Lung (tissue), 12 donors: ENCODE measurements around the gene HNMT. TPM values are rescaled to one million over a fixed set of nuclear protein-coding genes. Genes with fewer than 3 reads are reported as not detected.

ENCODE experiments used
- ATAC-seq: fragments of 200-7000 bp; cut with Tn5 transposase; one replicate; pipeline ENCODE4 v1.9.1; 2020; ENCODE audit warnings: moderate number of reproducible peaks; ENCODE audit not compliant: insufficient read depth, low FRiP score
- DNase-seq, 3 donors: peaks; one replicate each; pipeline ENCODE4 v3.0.0-alpha.2; 2013 to 2017
- H3K27ac ChIP-seq, 2 donors: one replicate each; pipeline ENCODE4 v1.5.1; 2013; ENCODE audit warnings: mild to moderate bottlenecking in 2 of 2, moderate library complexity in 2 of 2, control low read depth in 1 of 2, inconsistent platforms in 1 of 2, low read depth in 1 of 2, low read length in 1 of 2
- H3K27me3 ChIP-seq, 3 donors: one replicate each; pipeline ENCODE4 v1.5.1; 2013; ENCODE audit warnings: low read length in 2 of 3; ENCODE audit not compliant: control insufficient read depth in 3 of 3, insufficient read depth in 3 of 3
- H3K36me3 ChIP-seq, 4 donors: one replicate each; pipeline ENCODE4 v1.5.1; 2013; ENCODE audit warnings: low read length in 4 of 4, mild to moderate bottlenecking in 1 of 4, moderate library complexity in 1 of 4; ENCODE audit not compliant: control insufficient read depth in 4 of 4, insufficient read depth in 4 of 4
- H3K4me1 ChIP-seq, 5 donors: one replicate each; pipeline ENCODE4 v1.5.1; 2013; ENCODE audit warnings: low read length in 5 of 5, mild to moderate bottlenecking in 2 of 5, moderate library complexity in 1 of 5; ENCODE audit not compliant: control insufficient read depth in 5 of 5, insufficient read depth in 5 of 5
- H3K4me3 ChIP-seq: one replicate; pipeline ENCODE4 v1.5.1; 2013; ENCODE audit warnings: mild to moderate bottlenecking, control low read depth, moderate library complexity
- H3K9ac ChIP-seq, 2 donors: one replicate each; pipeline ENCODE4 v1.5.1; 2013; ENCODE audit warnings: low read length in 2 of 2, control low read depth in 1 of 2; ENCODE audit not compliant: insufficient read depth in 1 of 2
- H3K9me3 ChIP-seq, 4 donors: one replicate each; pipeline ENCODE4 v1.5.1; 2013; ENCODE audit warnings: low read length in 3 of 4, mild to moderate bottlenecking in 1 of 4, moderate library complexity in 1 of 4; ENCODE audit not compliant: control insufficient read depth in 4 of 4, insufficient read depth in 3 of 4
- WGBS, 2 donors: extraction: QIAGEN DNeasy Blood & Tissue Kit; methylation state at CpG; one replicate each; pipeline ENCODE4 v1.1.7; 2013; 5-methylcytosine and 5-hydroxymethylcytosine counted together
- polyA plus RNA-seq, 2 donors: library from polyadenylated mRNA; stranded (reverse); fragments of 200-250 nt; gene quantifications; one replicate each; pipeline ENCODE4 v1.2.1, GENCODE V29; 2013
- total RNA-seq, 2 donors: library from RNA; depleted of rRNA in 1 of 2; stranded (reverse); fragments of >200 nt in 1 of 2; gene quantifications; one replicate each; pipeline ENCODE4 v1.2.1, GENCODE V29; 2014 to 2021
- TF ChIP-seq, protein P1 (sequence below): IDR thresholded peaks from 2 replicates; pipeline ENCODE4 v1.5.1; 2012; ENCODE audit warnings: mild to moderate bottlenecking; ENCODE audit errors: control extremely low read depth, extremely low read depth
- donor health status: control.
- donor health status: control.
- donor health status: Bipolar disorder and iron deficiency.
- donor health status: healthy.
- donor health status: DM: yes; HTN: yes; CAD: no.

HNMT gene
- total and polyA plus RNA-seq, 4 donors, result 45.9 to 135 (median 77.0) TPM

DNA sequence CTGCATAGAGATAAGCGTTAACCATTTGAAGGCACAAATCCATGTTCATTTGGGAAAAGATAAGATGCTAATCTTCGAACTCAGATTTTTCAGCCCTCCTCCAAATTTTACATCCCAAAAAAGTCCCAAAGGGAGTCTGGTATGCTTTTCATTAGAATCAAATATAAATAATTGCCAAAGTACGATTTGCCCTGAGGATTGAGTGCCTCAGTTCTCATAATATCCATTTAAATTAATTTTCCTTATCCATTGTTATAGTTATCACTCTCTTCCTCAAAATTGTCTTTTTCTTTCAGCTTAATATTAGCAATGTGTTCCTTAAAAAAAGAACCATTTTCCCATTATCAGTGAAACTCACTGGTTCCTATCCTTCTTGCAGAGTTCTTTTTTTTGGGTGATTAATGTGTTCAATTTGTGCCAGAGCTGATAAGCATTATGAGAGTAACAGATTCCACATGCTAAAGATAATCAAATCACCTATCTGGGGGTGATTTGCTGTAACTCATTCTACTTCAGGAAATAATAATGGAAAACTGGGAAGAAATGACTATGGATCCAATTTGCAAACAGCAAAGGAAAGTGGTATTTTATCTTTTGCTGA lies 686 bp downstream of the HNMT start:
- no peaks in the 10 kb centered on the region for H3K9me3 ChIP-seq
- peaks cover 0 to 46% (median 12%) of the 10 kb centered on the region in 5 donors for H3K4me1 ChIP-seq
- WGBS, 2 donors, result 40 to 66% methylated on average over 3 of the region's 3 CpGs
- H3K36me3 ChIP-seq, result peaks cover 0 to 6% (median 0%) of the 10 kb centered on the region in 4 donors
- H3K4me3 ChIP-seq, result peak overlapping the region; percentile 36
- TF ChIP-seq, protein P1, sequence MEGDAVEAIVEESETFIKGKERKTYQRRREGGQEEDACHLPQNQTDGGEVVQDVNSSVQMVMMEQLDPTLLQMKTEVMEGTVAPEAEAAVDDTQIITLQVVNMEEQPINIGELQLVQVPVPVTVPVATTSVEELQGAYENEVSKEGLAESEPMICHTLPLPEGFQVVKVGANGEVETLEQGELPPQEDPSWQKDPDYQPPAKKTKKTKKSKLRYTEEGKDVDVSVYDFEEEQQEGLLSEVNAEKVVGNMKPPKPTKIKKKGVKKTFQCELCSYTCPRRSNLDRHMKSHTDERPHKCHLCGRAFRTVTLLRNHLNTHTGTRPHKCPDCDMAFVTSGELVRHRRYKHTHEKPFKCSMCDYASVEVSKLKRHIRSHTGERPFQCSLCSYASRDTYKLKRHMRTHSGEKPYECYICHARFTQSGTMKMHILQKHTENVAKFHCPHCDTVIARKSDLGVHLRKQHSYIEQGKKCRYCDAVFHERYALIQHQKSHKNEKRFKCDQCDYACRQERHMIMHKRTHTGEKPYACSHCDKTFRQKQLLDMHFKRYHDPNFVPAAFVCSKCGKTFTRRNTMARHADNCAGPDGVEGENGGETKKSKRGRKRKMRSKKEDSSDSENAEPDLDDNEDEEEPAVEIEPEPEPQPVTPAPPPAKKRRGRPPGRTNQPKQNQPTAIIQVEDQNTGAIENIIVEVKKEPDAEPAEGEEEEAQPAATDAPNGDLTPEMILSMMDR, result no peak
- peak overlapping the region; percentile 37 to 97 for H3K9ac ChIP-seq
- DNase-seq, result peak in 2 of 3 donors; percentile 40 to 43
- no peaks in the 10 kb centered on the region for H3K27me3 ChIP-seq
- no peak for ATAC-seq
- peak overlapping the region; percentile 45 to 87 for H3K27ac ChIP-seq

DNA sequence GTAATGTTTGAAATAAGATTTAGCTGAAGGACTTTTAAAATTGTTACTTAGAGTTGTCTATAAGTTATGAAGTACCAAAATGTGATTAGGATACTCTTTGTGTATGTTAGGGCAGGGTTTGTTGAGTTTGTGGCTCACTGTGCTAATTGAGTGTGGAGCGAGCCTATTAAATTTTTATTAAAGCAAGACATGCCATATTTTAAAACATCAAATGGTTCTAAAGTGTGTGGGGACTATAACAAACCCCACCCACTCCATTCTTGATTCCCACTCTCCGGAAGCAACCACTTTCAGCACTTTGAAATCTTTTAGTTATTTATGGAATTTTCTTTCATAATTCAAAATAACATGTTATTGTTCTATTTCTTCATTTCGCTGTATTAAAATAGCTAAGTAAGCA lies 1.8 kb downstream of the HNMT start:
- DNase-seq (peak in 2 of 3 donors; percentile 35 to 41), ATAC-seq (no peak)
- no peaks in the 10 kb centered on the region for H3K9me3 ChIP-seq
- H3K36me3 ChIP-seq, result peaks cover 0 to 8% (median 0%) of the 10 kb centered on the region in 4 donors
- H3K4me1 ChIP-seq, result peaks cover 0 to 48% (median 12%) of the 10 kb centered on the region in 5 donors
- no peak overlapping the region for H3K4me3 ChIP-seq
- no peak overlapping the region for H3K27ac ChIP-seq
- 48 to 80% methylated on average over 3 of the region's 3 CpGs for WGBS, 2 donors
- TF ChIP-seq, protein P1, result no peak
- no peaks in the 10 kb centered on the region for H3K27me3 ChIP-seq
- H3K9ac ChIP-seq, result peak overlapping the region in 1 of 2 donors; percentile 50

DNA sequence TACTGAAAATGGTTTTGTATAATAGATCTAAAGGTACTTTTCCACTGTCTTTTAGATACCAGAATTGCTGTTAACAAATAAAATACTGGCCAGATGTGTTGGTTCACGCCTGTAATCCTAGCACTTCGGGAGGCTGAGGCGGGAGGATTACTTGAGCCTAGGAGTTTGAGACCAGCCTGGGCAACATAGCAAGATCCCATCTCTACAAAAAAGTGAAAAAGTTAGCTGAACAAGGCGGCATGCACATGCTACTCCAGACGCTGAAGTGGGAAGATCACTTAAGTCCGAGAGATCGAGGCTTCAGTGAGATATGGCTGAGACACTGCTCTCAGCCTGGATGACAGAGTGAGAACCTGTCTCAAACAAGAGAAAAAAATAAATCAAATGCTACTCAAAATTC lies 2.8 kb downstream of the HNMT start:
- H3K36me3 ChIP-seq, result peaks cover 0 to 10% (median 0%) of the 10 kb centered on the region in 4 donors
- 94 to 95% methylated on average over 7 of the region's 7 CpGs for WGBS, 2 donors
- H3K4me3 ChIP-seq, result no peak overlapping the region
- H3K4me1 ChIP-seq, result peaks cover 0 to 48% (median 12%) of the 10 kb centered on the region in 5 donors
- no peaks in the 10 kb centered on the region for H3K27me3 ChIP-seq
- no peak overlapping the region for H3K27ac ChIP-seq
- ATAC-seq (no peak), DNase-seq (no peak)
- no peaks in the 10 kb centered on the region for H3K9me3 ChIP-seq
- H3K9ac ChIP-seq, result no peak overlapping the region
- TF ChIP-seq, protein P1, result no peak
